ENCODE data around the gene ADAD2. TPM values are rescaled to one million over a fixed set of nuclear protein-coding genes. Genes with fewer than 3 reads are reported as not detected.

ADAD2 gene
- under 1 TPM in 1 of 2 donors, not detected in 1; 0.43 TPM for total RNA-seq

- Mint-ChIP-seq H3K27me3 (ENCODE audit: low read depth) (no peaks in the 10 kb centered on the region), H3K36me3 (ENCODE audit: insufficient read depth in 2 of 2) (peaks cover 0 to 2% of the 10 kb centered on the region in 2 donors), H3K4me3 (no peak within 1 kb of the TSS), H3K9me3 (no peaks in the 10 kb centered on the region), H3K4me1 (ENCODE audit: low read depth) (peaks cover 25% of the 10 kb centered on the region), H3K27ac (no peak within 1 kb of the TSS)
- no peak for ATAC-seq (replicated peaks in 1 of 2)
- DNase-seq = peak in 1 of 2 donors; percentile 18
These were observed at the start of gene ADAD2 for GRCh38 chr16:84190731-84191388. ADAD2 (plus strand) TSS chr16:84191157; CDS start chr16:84191231, 74 bp downstream.

GRCh38 chr16:84143081-84143480, 47.9 kb upstream of the ADAD2 start:
- no peak for DNase-seq
- H3K4me3 Mint-ChIP-seq = peak overlapping the region; percentile 39 to 49

GRCh38 chr16:84143784-84144199, 47.2 kb upstream of the ADAD2 start:
- H3K4me1 Mint-ChIP-seq (ENCODE audit: low read depth) = peaks cover 34% of the 10 kb centered on the region
- H3K9me3 Mint-ChIP-seq = no peaks in the 10 kb centered on the region
- H3K27me3 Mint-ChIP-seq (ENCODE audit: low read depth) = peaks cover 6% of the 10 kb centered on the region
- H3K27ac Mint-ChIP-seq = peak overlapping the region; percentile 76
- H3K36me3 Mint-ChIP-seq (ENCODE audit: insufficient read depth in 2 of 2) = peaks cover 0 to 3% of the 10 kb centered on the region in 2 donors
- ATAC-seq (replicated peaks in 1 of 2) = no peak
- peak in 1 of 2 donors; percentile 7 for DNase-seq
- H3K4me3 Mint-ChIP-seq = peak overlapping the region; percentile 97 to 98

More at GRCh38 chr16:84143081-84143480, 47.9 kb upstream of the ADAD2 start:
- H3K4me1 Mint-ChIP-seq (ENCODE audit: low read depth) = peaks cover 41% of the 10 kb centered on the region
- no peak overlapping the region for H3K27ac Mint-ChIP-seq
- no peaks in the 10 kb centered on the region for H3K9me3 Mint-ChIP-seq
- peaks cover 0 to 3% of the 10 kb centered on the region in 2 donors for H3K36me3 Mint-ChIP-seq (ENCODE audit: insufficient read depth in 2 of 2)
- ATAC-seq (replicated peaks in 1 of 2) = no peak
- H3K27me3 Mint-ChIP-seq (ENCODE audit: low read depth) = peaks cover 6% of the 10 kb centered on the region

- peak; percentile 59 to 64 for ATAC-seq (replicated peaks in 1 of 2)
- H3K27me3 Mint-ChIP-seq (ENCODE audit: low read depth) = peaks cover 6% of the 10 kb centered on the region
- peak overlapping the region; percentile 97 to 98 for H3K4me3 Mint-ChIP-seq
- no peaks in the 10 kb centered on the region for H3K9me3 Mint-ChIP-seq
- H3K27ac Mint-ChIP-seq = peak overlapping the region; percentile 76
- DNase-seq = peak; percentile 46 to 68
- peaks cover 0 to 3% of the 10 kb centered on the region in 2 donors for H3K36me3 Mint-ChIP-seq (ENCODE audit: insufficient read depth in 2 of 2)
- peaks cover 29% of the 10 kb centered on the region for H3K4me1 Mint-ChIP-seq (ENCODE audit: low read depth)
These were observed 46.6 kb upstream of the ADAD2 start for GRCh38 chr16:84144209-84144858.

GRCh38 chr16:84144859-84145639, 45.9 kb upstream of the ADAD2 start, which contains the start of the genes DNAAF1 and HSDL1:
DNAAF1 (plus strand) TSS chr16:84145308; CDS start chr16:84145441, 133 bp downstream.
HSDL1 (minus strand) TSS chr16:84145177; CDS start chr16:84131321, 13,856 bp downstream.
- H3K36me3 Mint-ChIP-seq (ENCODE audit: insufficient read depth in 2 of 2) = peaks cover 0 to 3% of the 10 kb centered on the region in 2 donors
- peak; percentile 92 to 96 for DNase-seq
- peaks cover 23% of the 10 kb centered on the region for H3K4me1 Mint-ChIP-seq (ENCODE audit: low read depth)
- peak; percentile 86 for ATAC-seq (replicated peaks in 1 of 2)
- H3K4me3 Mint-ChIP-seq = peak within 1 kb of the TSS; percentile 97 to 98
- peak within 1 kb of the TSS; percentile 76 for H3K27ac Mint-ChIP-seq
- peaks cover 6% of the 10 kb centered on the region for H3K27me3 Mint-ChIP-seq (ENCODE audit: low read depth)
- H3K9me3 Mint-ChIP-seq = no peaks in the 10 kb centered on the region

GRCh38 chr16:84150926-84151325, 40.0 kb upstream of the ADAD2 start:
- Mint-ChIP-seq H3K27me3 (ENCODE audit: low read depth) (peaks cover 15% of the 10 kb centered on the region), H3K36me3 (ENCODE audit: insufficient read depth in 2 of 2) (no peaks in the 10 kb centered on the region), H3K4me1 (ENCODE audit: low read depth) (no peaks in the 10 kb centered on the region), H3K4me3 (no peak overlapping the region), H3K9me3 (no peaks in the 10 kb centered on the region), H3K27ac (no peak overlapping the region)
- ATAC-seq (replicated peaks in 1 of 2) = no peak
- no peak for DNase-seq

- Mint-ChIP-seq H3K27me3 (ENCODE audit: low read depth) (peaks cover 20% of the 10 kb centered on the region), H3K4me1 (ENCODE audit: low read depth) (peaks cover 7% of the 10 kb centered on the region), H3K4me3 (no peak overlapping the region), H3K36me3 (ENCODE audit: insufficient read depth in 2 of 2) (no peaks in the 10 kb centered on the region), H3K27ac (no peak overlapping the region), H3K9me3 (no peaks in the 10 kb centered on the region)
- DNase-seq = no peak
- no peak for ATAC-seq (replicated peaks in 1 of 2)
These were observed 37.2 kb upstream of the ADAD2 start for GRCh38 chr16:84153660-84154214.

- H3K27ac Mint-ChIP-seq = no peak overlapping the region
- no peak overlapping the region for H3K4me3 Mint-ChIP-seq
- peaks cover 7% of the 10 kb centered on the region for H3K4me1 Mint-ChIP-seq (ENCODE audit: low read depth)
- no peaks in the 10 kb centered on the region for H3K36me3 Mint-ChIP-seq (ENCODE audit: insufficient read depth in 2 of 2)
- no peaks in the 10 kb centered on the region for H3K9me3 Mint-ChIP-seq
- no peak for DNase-seq
- peaks cover 33% of the 10 kb centered on the region for H3K27me3 Mint-ChIP-seq (ENCODE audit: low read depth)
- no peak for ATAC-seq (replicated peaks in 1 of 2)
These were observed 35.7 kb upstream of the ADAD2 start for GRCh38 chr16:84155226-84155625.

- Mint-ChIP-seq H3K4me1 (ENCODE audit: low read depth) (peaks cover 7% of the 10 kb centered on the region), H3K36me3 (ENCODE audit: insufficient read depth in 2 of 2) (no peaks in the 10 kb centered on the region), H3K9me3 (no peaks in the 10 kb centered on the region), H3K4me3 (no peak overlapping the region), H3K27me3 (ENCODE audit: low read depth) (peaks cover 33% of the 10 kb centered on the region), H3K27ac (no peak overlapping the region)
- DNase-seq (no peak), ATAC-seq (replicated peaks in 1 of 2) (no peak)
These were observed 35.2 kb upstream of the ADAD2 start for GRCh38 chr16:84155771-84156170.

- H3K4me3 Mint-ChIP-seq = no peak overlapping the region
- H3K9me3 Mint-ChIP-seq = no peaks in the 10 kb centered on the region
- ATAC-seq (replicated peaks in 1 of 2) = no peak
- DNase-seq = no peak
- H3K27ac Mint-ChIP-seq = no peak overlapping the region
- H3K4me1 Mint-ChIP-seq (ENCODE audit: low read depth) = peaks cover 7% of the 10 kb centered on the region
- H3K27me3 Mint-ChIP-seq (ENCODE audit: low read depth) = peaks cover 34% of the 10 kb centered on the region
- no peaks in the 10 kb centered on the region for H3K36me3 Mint-ChIP-seq (ENCODE audit: insufficient read depth in 2 of 2)
These were observed 34.6 kb upstream of the ADAD2 start for GRCh38 chr16:84156342-84156784.

- H3K4me1 Mint-ChIP-seq (ENCODE audit: low read depth) = peaks cover 7% of the 10 kb centered on the region
- peaks cover 53% of the 10 kb centered on the region for H3K27me3 Mint-ChIP-seq (ENCODE audit: low read depth)
- DNase-seq (no peak), ATAC-seq (replicated peaks in 1 of 2) (no peak)
- H3K27ac Mint-ChIP-seq = no peak overlapping the region
- H3K9me3 Mint-ChIP-seq = no peaks in the 10 kb centered on the region
- H3K4me3 Mint-ChIP-seq = no peak overlapping the region
- H3K36me3 Mint-ChIP-seq (ENCODE audit: insufficient read depth in 2 of 2) = no peaks in the 10 kb centered on the region
These were observed 31.9 kb upstream of the ADAD2 start for GRCh38 chr16:84159007-84159406.

- DNase-seq (no peak), ATAC-seq (replicated peaks in 1 of 2) (no peak)
- peaks cover 61% of the 10 kb centered on the region for H3K27me3 Mint-ChIP-seq (ENCODE audit: low read depth)
- no peak overlapping the region for H3K4me3 Mint-ChIP-seq
- no peaks in the 10 kb centered on the region for H3K9me3 Mint-ChIP-seq
- H3K4me1 Mint-ChIP-seq (ENCODE audit: low read depth) = peaks cover 7% of the 10 kb centered on the region
- H3K27ac Mint-ChIP-seq = no peak overlapping the region
- H3K36me3 Mint-ChIP-seq (ENCODE audit: insufficient read depth in 2 of 2) = no peaks in the 10 kb centered on the region
These were observed 31.2 kb upstream of the ADAD2 start for GRCh38 chr16:84159800-84160199.

Data from activated T-cell treated with anti-CD3 and anti-CD28 coated beads, Interleukin-2, amount 50 U/mL, for 72 hours (primary cell).